Left cardiac atrium (tissue), 4 donors: ENCODE measurements around the gene RETN. TPM values are rescaled to one million over a fixed set of nuclear protein-coding genes. Genes with fewer than 3 reads are reported as not detected.

Source experiments
- ATAC-seq, 2 donors: fragments of 200-7000 bp; cut with Tn5 transposase; one replicate each; pipeline ENCODE4 v1.9.1; 2020; ENCODE audit warnings: mild to moderate bottlenecking in 2 of 2, moderate library complexity in 2 of 2
- DNase-seq: peaks from one replicate; pipeline ENCODE4 v3.0.0-alpha.2; 2020
- intact Hi-C, 2 donors: fragments of 100-400 bp; cut with DNase I; formaldehyde crosslinking; loops; one replicate each; pipeline versions ENCODE4 v1.14.1 to v1.15.1; 2022 to 2023
- total RNA-seq, 2 donors: library from RNA; stranded (reverse); fragmentation: NEBNext Ultra II Directional; extraction: Animal tissue kit (Norgen Biotek cat#: 25700); gene quantifications; one replicate each; pipeline ENCODE4 v1.2.1, GENCODE V29; 2021
- donor health status: DM: no; HTN: yes; CAD: no.
- donor health status: DM: no; HTN: yes; CAD: no; lungs with severe emphysema.
- donor health status: DM: yes; HTN: yes; CAD: no.
- donor health status: Dilated cardiomyopathy.

RETN gene
- total RNA-seq, 2 donors from 2014 or later: 1.4 to 1.6 TPM

- intact Hi-C loops: loop anchor here (10.0 kb wide), 1 partner anchor 143 kb away; no protein-coding TSS in a partner anchor
- ATAC-seq (peak; percentile 83 to 87), DNase-seq (peak; percentile 80)
Observed at GRCh38 chr19:7652061-7652641, 16.7 kb upstream of the RETN start.

GRCh38 chr19:7654401-7654800 lies 14.4 kb upstream of the RETN start:
- ATAC-seq (no peak), DNase-seq (no peak)
- intact Hi-C loops: loop anchor here (10.0 kb wide), 1 partner anchor 140 kb away; no protein-coding TSS in a partner anchor

GRCh38 chr19:7655581-7655980 lies 13.3 kb upstream of the RETN start:
- DNase-seq (no peak), ATAC-seq (no peak)
- intact Hi-C loops: loop anchor here (10.0 kb wide), 1 partner anchor 139 kb away; no protein-coding TSS in a partner anchor

GRCh38 chr19:7657131-7657751 lies 11.6 kb upstream of the RETN start:
- DNase-seq: no peak
- peak in 1 of 2 donors; percentile 59 for ATAC-seq
- intact Hi-C loops: loop anchor here (10.0 kb wide), 1 partner anchor 138 kb away; no protein-coding TSS in a partner anchor

GRCh38 chr19:7658219-7658686 lies 10.6 kb upstream of the RETN start:
- intact Hi-C loops: loop anchor here (10.0 kb wide), 1 partner anchor 137 kb away; no protein-coding TSS in a partner anchor
- ATAC-seq (no peak), DNase-seq (no peak)

GRCh38 chr19:7661744-7662538 lies 6.9 kb upstream of the RETN start:
- no peak for ATAC-seq
- intact Hi-C loops: no loop called here
- DNase-seq: no peak

GRCh38 chr19:7662657-7663056 lies 6.2 kb upstream of the RETN start:
- ATAC-seq (no peak), DNase-seq (no peak)
- intact Hi-C loops: no loop called here

- ATAC-seq (no peak), DNase-seq (no peak)
- intact Hi-C loops: no loop called here
Observed at GRCh38 chr19:7663706-7664105, 5.1 kb upstream of the RETN start.

- ATAC-seq (no peak), DNase-seq (no peak)
- intact Hi-C loops: no loop called here
Observed at GRCh38 chr19:7665076-7665475, 3.8 kb upstream of the RETN start.

- no peak for DNase-seq
- intact Hi-C loops: loop anchor here in 1 of 2 donors (10.0 kb wide), 1 partner anchor 315 kb away; no protein-coding TSS in a partner anchor
- no peak for ATAC-seq
Observed at GRCh38 chr19:7669641-7670040, 792 bp downstream of the RETN start.

- intact Hi-C loops: loop anchor here in 1 of 2 donors (10.0 kb wide), 1 partner anchor 315 kb away; no protein-coding TSS in a partner anchor
- ATAC-seq: no peak
- DNase-seq: no peak
Observed at GRCh38 chr19:7670150-7670783, 1.4 kb downstream of the RETN start.

GRCh38 chr19:7670790-7671189 lies 1.9 kb downstream of the RETN start:
- ATAC-seq (no peak), DNase-seq (no peak)
- intact Hi-C loops: loop anchor here in 1 of 2 donors (10.0 kb wide), 1 partner anchor 316 kb away; no protein-coding TSS in a partner anchor

GRCh38 chr19:7672522-7672921 lies 3.7 kb downstream of the RETN start:
- no peak for ATAC-seq
- DNase-seq: no peak
- intact Hi-C loops: loop anchor here in 1 of 2 donors (10.0 kb wide), 1 partner anchor 318 kb away; no protein-coding TSS in a partner anchor

GRCh38 chr19:7674010-7675005 lies 5.5 kb downstream of the RETN start:
- ATAC-seq (peak; percentile 82 to 86), DNase-seq (peak; percentile 67)
- intact Hi-C loops: loop anchor here in 1 of 2 donors (10.0 kb wide), 1 partner anchor 320 kb away; no protein-coding TSS in a partner anchor

- ATAC-seq (no peak), DNase-seq (no peak)
- intact Hi-C loops: loop anchor here in 1 of 2 donors (10.0 kb wide), 1 partner anchor 322 kb away; no protein-coding TSS in a partner anchor
Observed at GRCh38 chr19:7676376-7676775, 7.5 kb downstream of the RETN start.

- intact Hi-C loops: loop anchor here in 1 of 2 donors (10.0 kb wide), 1 partner anchor 322 kb away; no protein-coding TSS in a partner anchor
- DNase-seq (no peak), ATAC-seq (no peak)
Observed at GRCh38 chr19:7676854-7677253, 8.0 kb downstream of the RETN start, which contains the start of gene MCEMP1. Gene MCEMP1 (plus strand): TSS chr19:7677090. CDS start chr19:7677121, 31 bp downstream.

- DNase-seq (no peak), ATAC-seq (no peak)
- intact Hi-C loops: loop anchor here in 1 of 2 donors (10.0 kb wide), 1 partner anchor 323 kb away; no protein-coding TSS in a partner anchor
Observed at GRCh38 chr19:7677669-7678311, 8.9 kb downstream of the RETN start.
